ENCODE results near the gene GPBP1.

DNA sequence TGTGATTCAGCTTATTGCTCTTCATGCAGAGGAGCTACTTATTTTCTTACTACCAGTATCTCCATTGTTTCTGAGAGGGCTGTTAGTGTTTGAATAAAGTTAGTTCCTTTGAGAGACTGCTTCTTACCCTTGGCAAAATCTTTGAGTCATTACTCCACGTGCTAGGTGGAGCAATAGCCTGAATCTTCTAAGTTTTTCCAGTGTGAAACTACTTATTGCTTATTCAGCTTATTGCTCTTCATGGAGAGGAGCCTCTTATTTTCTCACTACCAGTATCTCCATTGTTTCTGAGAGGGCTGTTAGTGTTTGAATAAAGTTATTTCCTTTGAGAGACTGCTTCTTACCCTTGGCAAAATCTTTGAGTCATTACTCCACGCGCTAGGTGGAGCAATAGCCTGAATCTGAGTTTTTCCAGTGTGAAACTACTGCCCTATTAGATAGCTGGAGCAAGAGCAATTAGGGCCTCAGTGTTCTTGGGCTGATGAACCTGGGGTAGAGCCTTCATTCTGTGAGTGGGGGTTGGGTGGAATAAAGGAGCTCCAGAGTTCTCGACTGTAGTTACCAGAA, 41.9 kb downstream of the GPBP1 start:
- TF ChIP-seq CREB1 (IDR thresholded peaks at IDR 0.05; ENCODE audit: low read depth) (no peak), YY1 (IDR thresholded peaks at IDR 0.05; ENCODE audit: low read depth) (no peak), EP300 (IDR thresholded peaks at IDR 0.05; ENCODE audit: borderline replicate concordance) (no peak), TAF1 (IDR thresholded peaks at IDR 0.05; ENCODE audit: low read depth) (no peak), RAD21 (IDR thresholded peaks at IDR 0.05; ENCODE audit: low read depth) (no peak), CEBPB (IDR thresholded peaks at IDR 0.05) (no peak), ZBTB7A (IDR thresholded peaks at IDR 0.05; ENCODE audit: low read depth) (no peak), NFIC (IDR thresholded peaks at IDR 0.05) (no peak), EGR1 (IDR thresholded peaks at IDR 0.05) (no peak), FOXM1 (IDR thresholded peaks at IDR 0.05; ENCODE audit: borderline replicate concordance, low read depth) (no peak)
- TF ChIP-seq, protein P1, sequence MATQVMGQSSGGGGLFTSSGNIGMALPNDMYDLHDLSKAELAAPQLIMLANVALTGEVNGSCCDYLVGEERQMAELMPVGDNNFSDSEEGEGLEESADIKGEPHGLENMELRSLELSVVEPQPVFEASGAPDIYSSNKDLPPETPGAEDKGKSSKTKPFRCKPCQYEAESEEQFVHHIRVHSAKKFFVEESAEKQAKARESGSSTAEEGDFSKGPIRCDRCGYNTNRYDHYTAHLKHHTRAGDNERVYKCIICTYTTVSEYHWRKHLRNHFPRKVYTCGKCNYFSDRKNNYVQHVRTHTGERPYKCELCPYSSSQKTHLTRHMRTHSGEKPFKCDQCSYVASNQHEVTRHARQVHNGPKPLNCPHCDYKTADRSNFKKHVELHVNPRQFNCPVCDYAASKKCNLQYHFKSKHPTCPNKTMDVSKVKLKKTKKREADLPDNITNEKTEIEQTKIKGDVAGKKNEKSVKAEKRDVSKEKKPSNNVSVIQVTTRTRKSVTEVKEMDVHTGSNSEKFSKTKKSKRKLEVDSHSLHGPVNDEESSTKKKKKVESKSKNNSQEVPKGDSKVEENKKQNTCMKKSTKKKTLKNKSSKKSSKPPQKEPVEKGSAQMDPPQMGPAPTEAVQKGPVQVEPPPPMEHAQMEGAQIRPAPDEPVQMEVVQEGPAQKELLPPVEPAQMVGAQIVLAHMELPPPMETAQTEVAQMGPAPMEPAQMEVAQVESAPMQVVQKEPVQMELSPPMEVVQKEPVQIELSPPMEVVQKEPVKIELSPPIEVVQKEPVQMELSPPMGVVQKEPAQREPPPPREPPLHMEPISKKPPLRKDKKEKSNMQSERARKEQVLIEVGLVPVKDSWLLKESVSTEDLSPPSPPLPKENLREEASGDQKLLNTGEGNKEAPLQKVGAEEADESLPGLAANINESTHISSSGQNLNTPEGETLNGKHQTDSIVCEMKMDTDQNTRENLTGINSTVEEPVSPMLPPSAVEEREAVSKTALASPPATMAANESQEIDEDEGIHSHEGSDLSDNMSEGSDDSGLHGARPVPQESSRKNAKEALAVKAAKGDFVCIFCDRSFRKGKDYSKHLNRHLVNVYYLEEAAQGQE (IDR thresholded peaks at IDR 0.05; ENCODE audit: low read depth): no peak
- TF ChIP-seq, protein P2, sequence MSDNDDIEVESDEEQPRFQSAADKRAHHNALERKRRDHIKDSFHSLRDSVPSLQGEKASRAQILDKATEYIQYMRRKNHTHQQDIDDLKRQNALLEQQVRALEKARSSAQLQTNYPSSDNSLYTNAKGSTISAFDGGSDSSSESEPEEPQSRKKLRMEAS (IDR thresholded peaks at IDR 0.05): no peak
- TF ChIP-seq, protein P3, sequence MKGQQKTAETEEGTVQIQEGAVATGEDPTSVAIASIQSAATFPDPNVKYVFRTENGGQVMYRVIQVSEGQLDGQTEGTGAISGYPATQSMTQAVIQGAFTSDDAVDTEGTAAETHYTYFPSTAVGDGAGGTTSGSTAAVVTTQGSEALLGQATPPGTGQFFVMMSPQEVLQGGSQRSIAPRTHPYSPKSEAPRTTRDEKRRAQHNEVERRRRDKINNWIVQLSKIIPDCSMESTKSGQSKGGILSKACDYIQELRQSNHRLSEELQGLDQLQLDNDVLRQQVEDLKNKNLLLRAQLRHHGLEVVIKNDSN (IDR thresholded peaks at IDR 0.05): no peak

Measured in Ishikawa (cell line).